HEK293 (cell line): Measurements from ENCODE around the gene TRAPPC10.

Source experiments
- BCL11A ChIP-seq: fragments of 450-650 bp; formaldehyde crosslinking; IDR thresholded peaks from 2 replicates; pipeline ENCODE4 v1.5.1; 2016; ENCODE audit warnings: low read depth, missing biosample characterization, missing genetic modification characterization
- YY1 ChIP-seq: fragments of 450-650 bp; formaldehyde crosslinking; IDR thresholded peaks from 2 replicates; pipeline ENCODE4 v1.5.1; 2018; ENCODE audit warnings: missing biosample characterization, missing genetic modification characterization
- ZNF292 ChIP-seq: fragments of 450-650 bp; formaldehyde crosslinking; IDR thresholded peaks from 2 replicates; pipeline ENCODE4 v1.5.1; 2016; ENCODE audit warnings: low read depth, missing biosample characterization, missing genetic modification characterization, borderline replicate concordance
- ZNF354C ChIP-seq: fragments of 450-650 bp; formaldehyde crosslinking; IDR thresholded peaks from 2 replicates; pipeline ENCODE4 v1.5.1; 2016; ENCODE audit warnings: missing biosample characterization, missing genetic modification characterization, low read depth, borderline replicate concordance
- TF ChIP-seq, protein P1 (sequence below): fragments of 450-650 bp; formaldehyde crosslinking; IDR thresholded peaks from 2 replicates; pipeline ENCODE4 v1.5.1; 2016; ENCODE audit warnings: missing biosample characterization, missing genetic modification characterization
- TF ChIP-seq, protein P2 (sequence below): fragments of 450-650 bp; formaldehyde crosslinking; IDR thresholded peaks from 2 replicates; pipeline ENCODE4 v1.5.1; 2016; ENCODE audit warnings: missing biosample characterization, missing genetic modification characterization

DNA sequence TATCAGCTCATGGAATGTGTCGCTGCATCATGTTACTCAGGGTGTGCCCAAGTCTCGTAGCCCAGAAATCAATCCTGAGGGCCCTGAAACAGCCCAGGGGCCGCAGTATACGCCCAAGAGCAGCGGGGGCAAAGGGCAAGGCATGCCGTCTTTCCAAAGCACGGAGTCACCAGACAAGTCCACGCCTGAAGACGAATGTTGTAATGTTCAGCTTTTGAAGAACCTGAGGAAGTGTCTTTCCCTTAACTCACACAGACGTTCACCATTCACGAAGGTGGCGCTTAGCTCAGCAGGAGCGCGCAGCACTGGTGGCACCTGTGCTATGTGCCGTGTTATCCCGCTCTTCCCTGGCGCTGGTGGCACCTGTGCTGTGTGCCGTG is 76.3 kb downstream of the TRAPPC10 start:
- TF ChIP-seq ZNF354C (tag by site-specific recombination) (no peak), YY1 (tag by site-specific recombination) (no peak), ZNF292 (tag by site-specific recombination) (no peak), BCL11A (no peak)
- TF ChIP-seq, protein P1, sequence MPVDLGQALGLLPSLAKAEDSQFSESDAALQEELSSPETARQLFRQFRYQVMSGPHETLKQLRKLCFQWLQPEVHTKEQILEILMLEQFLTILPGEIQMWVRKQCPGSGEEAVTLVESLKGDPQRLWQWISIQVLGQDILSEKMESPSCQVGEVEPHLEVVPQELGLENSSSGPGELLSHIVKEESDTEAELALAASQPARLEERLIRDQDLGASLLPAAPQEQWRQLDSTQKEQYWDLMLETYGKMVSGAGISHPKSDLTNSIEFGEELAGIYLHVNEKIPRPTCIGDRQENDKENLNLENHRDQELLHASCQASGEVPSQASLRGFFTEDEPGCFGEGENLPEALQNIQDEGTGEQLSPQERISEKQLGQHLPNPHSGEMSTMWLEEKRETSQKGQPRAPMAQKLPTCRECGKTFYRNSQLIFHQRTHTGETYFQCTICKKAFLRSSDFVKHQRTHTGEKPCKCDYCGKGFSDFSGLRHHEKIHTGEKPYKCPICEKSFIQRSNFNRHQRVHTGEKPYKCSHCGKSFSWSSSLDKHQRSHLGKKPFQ = no peak
- TF ChIP-seq, protein P2, sequence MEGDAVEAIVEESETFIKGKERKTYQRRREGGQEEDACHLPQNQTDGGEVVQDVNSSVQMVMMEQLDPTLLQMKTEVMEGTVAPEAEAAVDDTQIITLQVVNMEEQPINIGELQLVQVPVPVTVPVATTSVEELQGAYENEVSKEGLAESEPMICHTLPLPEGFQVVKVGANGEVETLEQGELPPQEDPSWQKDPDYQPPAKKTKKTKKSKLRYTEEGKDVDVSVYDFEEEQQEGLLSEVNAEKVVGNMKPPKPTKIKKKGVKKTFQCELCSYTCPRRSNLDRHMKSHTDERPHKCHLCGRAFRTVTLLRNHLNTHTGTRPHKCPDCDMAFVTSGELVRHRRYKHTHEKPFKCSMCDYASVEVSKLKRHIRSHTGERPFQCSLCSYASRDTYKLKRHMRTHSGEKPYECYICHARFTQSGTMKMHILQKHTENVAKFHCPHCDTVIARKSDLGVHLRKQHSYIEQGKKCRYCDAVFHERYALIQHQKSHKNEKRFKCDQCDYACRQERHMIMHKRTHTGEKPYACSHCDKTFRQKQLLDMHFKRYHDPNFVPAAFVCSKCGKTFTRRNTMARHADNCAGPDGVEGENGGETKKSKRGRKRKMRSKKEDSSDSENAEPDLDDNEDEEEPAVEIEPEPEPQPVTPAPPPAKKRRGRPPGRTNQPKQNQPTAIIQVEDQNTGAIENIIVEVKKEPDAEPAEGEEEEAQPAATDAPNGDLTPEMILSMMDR (tag by site-specific recombination) = no peak
